ENCODE results near the gene CPA2.

The CPA2 gene

DNA sequence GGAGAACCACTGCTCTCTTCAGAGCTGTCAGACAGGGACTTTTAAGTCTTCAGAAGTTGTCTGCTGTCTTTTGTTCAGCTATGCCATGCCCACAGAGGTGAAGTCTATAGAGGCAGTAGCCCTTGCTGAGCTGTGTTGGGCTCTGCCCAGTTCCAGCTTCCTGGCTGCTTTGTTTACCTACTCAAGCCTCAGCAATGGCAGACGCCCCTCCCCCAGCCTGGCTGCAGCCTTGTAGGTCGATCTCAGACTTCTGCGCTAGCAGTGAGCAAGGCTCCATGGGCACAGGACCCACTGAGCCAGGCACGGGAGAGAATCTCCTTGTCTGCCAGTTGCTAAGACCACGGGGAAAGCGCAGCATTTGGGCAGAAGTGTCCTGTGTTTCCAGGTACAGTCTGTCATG lies 12.1 kb upstream of the CPA2 start:
- no peak for DNase-seq (ENCODE audit: low read depth)

GRCh38 chr7:130256704-130257103 lies 10.0 kb upstream of the CPA2 start:
- DNase-seq (ENCODE audit: low read depth) = no peak

DNA sequence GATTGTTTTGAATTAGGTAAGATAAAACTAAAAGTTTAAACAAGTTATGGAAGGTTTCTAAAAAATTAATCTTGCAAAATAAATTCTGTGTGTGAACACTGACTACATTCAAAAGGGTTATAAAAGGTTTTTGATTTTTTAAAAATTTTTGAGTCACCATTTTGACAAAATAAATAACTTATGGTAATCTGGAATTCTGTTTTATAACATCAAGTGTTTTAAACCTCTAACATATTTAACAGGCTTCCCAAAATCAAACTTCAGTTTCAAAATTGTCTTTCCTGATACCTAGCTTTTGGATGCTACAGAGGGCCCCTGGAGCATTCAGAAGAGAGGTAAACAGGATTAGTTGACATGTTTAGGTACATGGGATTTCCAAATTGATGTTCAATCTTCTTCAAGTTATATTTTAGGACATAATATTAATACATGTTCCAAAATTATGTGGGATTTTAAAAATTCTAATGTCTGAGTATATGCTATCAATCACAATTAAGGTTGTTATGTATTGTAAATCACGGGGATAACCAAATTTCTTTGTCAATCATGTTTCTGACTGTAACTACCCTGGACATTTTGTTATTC lies 8.1 kb upstream of the CPA2 start:
- no peak for DNase-seq (ENCODE audit: low read depth)

GRCh38 chr7:130262448-130262847 lies 4.2 kb upstream of the CPA2 start:
- no peak for DNase-seq (ENCODE audit: low read depth)

GRCh38 chr7:130263130-130263529 lies 3.5 kb upstream of the CPA2 start:
- DNase-seq (ENCODE audit: low read depth) = no peak

DNA sequence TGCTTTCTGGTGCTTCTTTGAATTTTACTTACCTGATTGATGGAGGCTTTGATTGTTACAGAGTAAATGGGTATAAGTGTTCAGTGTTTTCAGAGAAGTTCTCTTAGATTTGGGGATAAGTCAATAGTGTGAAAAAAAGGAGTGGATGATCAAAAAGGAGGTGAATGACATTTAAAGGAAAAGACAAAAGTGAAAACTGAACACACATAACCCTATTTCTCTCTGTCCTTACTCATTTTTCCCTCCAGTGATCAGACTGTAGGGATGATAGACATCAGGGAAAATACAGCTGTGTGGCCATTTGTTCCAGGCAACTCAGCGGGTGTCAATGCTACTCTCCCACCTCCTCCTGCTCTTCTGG lies 278 bp downstream of the CPA2 start:
- no peak for DNase-seq (ENCODE audit: low read depth)

GRCh38 chr7:130268463-130269317 lies 2.0 kb downstream of the CPA2 start:
- DNase-seq (ENCODE audit: low read depth) = no peak

DNA sequence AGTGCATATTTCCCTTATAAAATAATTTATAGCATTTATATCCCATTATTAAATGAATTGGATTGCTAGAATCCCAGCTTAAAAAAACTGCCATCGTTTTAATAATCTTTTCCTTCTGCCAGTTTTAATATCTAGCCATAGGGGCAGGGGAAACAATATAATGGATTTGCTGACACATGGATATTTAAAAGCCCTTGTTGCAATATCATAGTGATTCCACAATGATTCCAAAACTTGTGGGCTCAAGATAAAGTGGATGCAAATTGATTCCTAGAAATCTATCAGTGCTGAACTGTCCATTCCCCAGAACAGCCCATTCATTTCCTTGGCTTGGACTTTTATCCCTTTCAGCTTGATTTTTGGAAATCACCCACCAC lies 2.6 kb downstream of the CPA2 start:
- DNase-seq (ENCODE audit: low read depth) = no peak

- no peak for DNase-seq (ENCODE audit: low read depth)
Measured at GRCh38 chr7:130270947-130271800, 4.5 kb downstream of the CPA2 start.

GRCh38 chr7:130272381-130273080 lies 5.9 kb downstream of the CPA2 start:
- no peak for DNase-seq (ENCODE audit: low read depth)

- DNase-seq (ENCODE audit: low read depth) = no peak
Measured at GRCh38 chr7:130273081-130273932, 6.6 kb downstream of the CPA2 start.

- peak; percentile 52 for DNase-seq (ENCODE audit: low read depth)
Measured at GRCh38 chr7:130273933-130274255, 7.2 kb downstream of the CPA2 start.

DNA sequence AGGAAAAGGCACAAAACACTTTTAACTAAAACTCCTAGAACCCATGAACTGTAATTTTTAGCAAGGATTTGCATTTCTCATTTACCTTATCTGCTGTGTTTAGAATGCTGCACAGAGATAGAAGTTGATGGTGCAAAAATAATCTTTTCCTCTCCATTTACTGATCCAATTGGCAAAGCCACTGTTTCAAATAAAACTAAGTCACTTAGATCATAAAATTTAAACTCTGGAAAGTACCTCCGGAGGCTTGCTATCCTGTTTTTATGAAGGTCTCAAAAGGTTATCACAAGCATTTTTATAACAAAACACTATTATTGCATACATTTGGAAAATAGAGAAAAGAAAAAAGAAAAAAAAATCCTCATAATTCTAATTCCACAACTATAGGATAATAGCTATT lies 7.6 kb downstream of the CPA2 start:
- no peak for DNase-seq (ENCODE audit: low read depth)

GRCh38 chr7:130274983-130275591 lies 8.4 kb downstream of the CPA2 start:
- no peak for DNase-seq (ENCODE audit: low read depth)

DNA sequence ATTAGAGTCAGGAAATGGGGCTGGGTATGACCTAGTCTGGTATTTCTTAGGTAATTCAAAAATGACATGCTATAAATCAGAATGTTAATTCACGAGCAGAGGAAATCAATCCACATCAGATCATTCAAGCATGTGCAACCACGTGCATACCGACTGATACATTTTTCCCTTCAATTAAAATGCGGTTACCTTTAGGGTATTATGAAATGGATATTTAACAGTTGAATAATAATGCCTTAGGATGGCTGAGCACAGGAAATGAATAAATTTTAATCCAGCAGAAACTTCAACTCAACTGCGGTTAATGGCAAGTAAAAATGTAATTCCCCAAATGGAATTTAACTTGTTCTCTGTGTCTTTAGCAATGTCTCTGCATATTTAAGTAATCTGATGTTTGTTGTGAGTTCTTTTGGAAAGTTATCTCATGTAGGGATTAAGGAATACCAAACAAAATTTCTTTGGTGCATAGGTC lies 9.2 kb downstream of the CPA2 start:
- no peak for DNase-seq (ENCODE audit: low read depth)

GRCh38 chr7:130276796-130277762 lies 10.4 kb downstream of the CPA2 start:
- no peak for DNase-seq (ENCODE audit: low read depth)

- no peak for DNase-seq (ENCODE audit: low read depth)
Measured at GRCh38 chr7:130277763-130278643, 11.3 kb downstream of the CPA2 start.

DNA sequence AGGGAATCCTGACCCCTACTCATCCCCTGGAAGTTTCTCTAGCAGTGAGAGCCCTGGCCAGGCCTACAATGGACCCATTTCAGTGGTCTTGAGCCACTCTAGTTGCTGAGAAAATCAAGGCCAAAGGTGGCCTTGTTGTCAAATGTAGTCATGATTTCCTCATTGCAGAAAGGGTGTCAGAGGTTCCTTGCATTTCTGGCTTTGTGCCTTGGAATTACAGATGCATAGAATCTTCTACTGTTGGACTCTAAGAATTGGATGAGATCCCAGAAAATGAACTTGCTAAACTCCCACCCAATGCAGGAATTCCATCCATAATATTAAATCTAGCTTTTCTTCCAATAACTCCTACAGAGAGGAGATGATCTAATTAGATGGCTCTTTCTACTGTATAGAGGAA lies 12.2 kb downstream of the CPA2 start:
- no peak for DNase-seq (ENCODE audit: low read depth)

DNA sequence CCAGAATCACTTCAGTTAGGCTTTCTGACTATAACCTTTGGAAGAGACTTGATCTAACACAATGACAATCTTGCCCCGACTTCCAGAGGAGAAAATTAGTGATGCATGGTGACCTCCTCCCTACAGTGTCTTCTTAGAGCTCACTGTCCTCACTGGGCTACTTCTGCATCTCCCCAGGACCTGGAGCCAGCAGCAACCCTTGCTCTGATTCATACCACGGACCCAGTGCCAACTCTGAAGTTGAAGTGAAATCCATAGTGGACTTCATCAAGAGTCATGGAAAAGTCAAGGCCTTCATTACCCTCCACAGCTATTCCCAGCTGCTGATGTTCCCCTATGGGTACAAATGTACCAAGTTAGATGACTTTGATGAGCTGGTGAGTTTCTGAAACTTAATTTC lies 12.6 kb downstream of the CPA2 start:
- no peak for DNase-seq (ENCODE audit: low read depth)
